Stimulated activated naive CD8-positive, alpha-beta T cell treated with anti-CD3 and anti-CD28 coated beads, Interleukin-15, Interleukin-2, amounts not matched to agents 100 ng/mL and 50 ng/mL, for 24 hours (primary cell): ENCODE data around the gene SV2C.

Experiments
- H3K27ac Mint-ChIP-seq: one replicate; pipeline ENCODE4 v1.8.0; 2021; ENCODE audit warnings: mild to moderate bottlenecking, mixed read lengths
- H3K27me3 Mint-ChIP-seq: one replicate; pipeline ENCODE4 v1.8.0; 2021; ENCODE audit warnings: mixed read lengths
- H3K36me3 Mint-ChIP-seq: one replicate; pipeline ENCODE4 v1.8.0; 2021; ENCODE audit warnings: low read depth, mixed read lengths
- H3K4me1 Mint-ChIP-seq: one replicate; pipeline ENCODE4 v1.8.0; 2021; ENCODE audit warnings: low read depth, mixed read lengths
- H3K4me3 Mint-ChIP-seq: one replicate; pipeline ENCODE4 v1.8.0; 2021; ENCODE audit warnings: mild to moderate bottlenecking, mixed read lengths
- H3K9me3 Mint-ChIP-seq: one replicate; pipeline ENCODE4 v1.8.0; 2021; ENCODE audit warnings: mixed read lengths

SV2C gene

GRCh38 chr5:76165711-76166374 is 82.7 kb downstream of the SV2C start:
- no peaks in the 10 kb centered on the region for H3K4me1 Mint-ChIP-seq
- H3K27me3 Mint-ChIP-seq, result peaks cover 12% of the 10 kb centered on the region
- no peaks in the 10 kb centered on the region for H3K36me3 Mint-ChIP-seq
- no peak overlapping the region for H3K4me3 Mint-ChIP-seq
- no peak overlapping the region for H3K27ac Mint-ChIP-seq
- peaks cover 7% of the 10 kb centered on the region for H3K9me3 Mint-ChIP-seq

GRCh38 chr5:76166886-76167576 is 83.8 kb downstream of the SV2C start:
- Mint-ChIP-seq H3K36me3 (no peaks in the 10 kb centered on the region), H3K9me3 (peaks cover 7% of the 10 kb centered on the region), H3K4me1 (no peaks in the 10 kb centered on the region), H3K27me3 (peaks cover 12% of the 10 kb centered on the region), H3K27ac (no peak overlapping the region), H3K4me3 (no peak overlapping the region)

GRCh38 chr5:76169146-76169905 is 86.1 kb downstream of the SV2C start:
- Mint-ChIP-seq H3K4me3 (no peak overlapping the region), H3K9me3 (peaks cover 7% of the 10 kb centered on the region), H3K27ac (no peak overlapping the region)

GRCh38 chr5:76174101-76174500 is 90.9 kb downstream of the SV2C start:
- Mint-ChIP-seq H3K9me3 (no peaks in the 10 kb centered on the region), H3K27ac (no peak overlapping the region), H3K4me1 (peaks cover 25% of the 10 kb centered on the region), H3K4me3 (no peak overlapping the region), H3K36me3 (no peaks in the 10 kb centered on the region), H3K27me3 (no peaks in the 10 kb centered on the region)

More at GRCh38 chr5:76169146-76169905, 86.1 kb downstream of the SV2C start:
- Mint-ChIP-seq H3K36me3 (no peaks in the 10 kb centered on the region), H3K4me1 (no peaks in the 10 kb centered on the region), H3K27me3 (peaks cover 12% of the 10 kb centered on the region)

- H3K4me1 Mint-ChIP-seq, result peaks cover 26% of the 10 kb centered on the region
- peak overlapping the region; percentile 56 for H3K4me3 Mint-ChIP-seq
- H3K9me3 Mint-ChIP-seq, result no peaks in the 10 kb centered on the region
- H3K36me3 Mint-ChIP-seq, result no peaks in the 10 kb centered on the region
- no peaks in the 10 kb centered on the region for H3K27me3 Mint-ChIP-seq
- peak overlapping the region; percentile 77 for H3K27ac Mint-ChIP-seq
Observed at GRCh38 chr5:76175051-76175666, 92.0 kb downstream of the SV2C start.

GRCh38 chr5:76175821-76176403 is 92.7 kb downstream of the SV2C start:
- H3K27ac Mint-ChIP-seq, result peak overlapping the region; percentile 77

GRCh38 chr5:76177978-76178377 is 94.8 kb downstream of the SV2C start:
- peaks cover 26% of the 10 kb centered on the region for H3K4me1 Mint-ChIP-seq
- H3K9me3 Mint-ChIP-seq, result no peaks in the 10 kb centered on the region
- no peaks in the 10 kb centered on the region for H3K27me3 Mint-ChIP-seq
- no peak overlapping the region for H3K27ac Mint-ChIP-seq
- no peak overlapping the region for H3K4me3 Mint-ChIP-seq
- no peaks in the 10 kb centered on the region for H3K36me3 Mint-ChIP-seq

More at GRCh38 chr5:76175821-76176403, 92.7 kb downstream of the SV2C start:
- no peaks in the 10 kb centered on the region for H3K27me3 Mint-ChIP-seq
- H3K36me3 Mint-ChIP-seq, result no peaks in the 10 kb centered on the region
- H3K4me1 Mint-ChIP-seq, result peaks cover 26% of the 10 kb centered on the region
- no peaks in the 10 kb centered on the region for H3K9me3 Mint-ChIP-seq
- peak overlapping the region; percentile 56 for H3K4me3 Mint-ChIP-seq

GRCh38 chr5:76178913-76179312 is 95.7 kb downstream of the SV2C start:
- Mint-ChIP-seq H3K9me3 (no peaks in the 10 kb centered on the region), H3K27me3 (no peaks in the 10 kb centered on the region), H3K4me1 (peaks cover 26% of the 10 kb centered on the region), H3K4me3 (no peak overlapping the region), H3K27ac (no peak overlapping the region), H3K36me3 (no peaks in the 10 kb centered on the region)

GRCh38 chr5:76180814-76181805 is 97.9 kb downstream of the SV2C start:
- no peak overlapping the region for H3K4me3 Mint-ChIP-seq
- H3K27ac Mint-ChIP-seq, result no peak overlapping the region
- no peaks in the 10 kb centered on the region for H3K36me3 Mint-ChIP-seq
- peaks cover 12% of the 10 kb centered on the region for H3K4me1 Mint-ChIP-seq
- no peaks in the 10 kb centered on the region for H3K27me3 Mint-ChIP-seq
- H3K9me3 Mint-ChIP-seq, result no peaks in the 10 kb centered on the region

- no peaks in the 10 kb centered on the region for H3K36me3 Mint-ChIP-seq
- H3K9me3 Mint-ChIP-seq, result peaks cover 4% of the 10 kb centered on the region
- no peak overlapping the region for H3K4me3 Mint-ChIP-seq
- no peaks in the 10 kb centered on the region for H3K27me3 Mint-ChIP-seq
- peaks cover 4% of the 10 kb centered on the region for H3K4me1 Mint-ChIP-seq
- H3K27ac Mint-ChIP-seq, result no peak overlapping the region
Observed at GRCh38 chr5:76187386-76187785, 104.2 kb downstream of the SV2C start.

GRCh38 chr5:76190356-76190755 is 107.2 kb downstream of the SV2C start:
- no peak overlapping the region for H3K27ac Mint-ChIP-seq
- H3K27me3 Mint-ChIP-seq, result no peaks in the 10 kb centered on the region

GRCh38 chr5:76192837-76193236 is 109.7 kb downstream of the SV2C start:
- Mint-ChIP-seq H3K27me3 (peaks cover 5% of the 10 kb centered on the region), H3K27ac (no peak overlapping the region), H3K36me3 (no peaks in the 10 kb centered on the region), H3K4me1 (no peaks in the 10 kb centered on the region), H3K9me3 (peaks cover 4% of the 10 kb centered on the region), H3K4me3 (no peak overlapping the region)

More at GRCh38 chr5:76190356-76190755, 107.2 kb downstream of the SV2C start:
- peaks cover 4% of the 10 kb centered on the region for H3K4me1 Mint-ChIP-seq
- H3K36me3 Mint-ChIP-seq, result no peaks in the 10 kb centered on the region
- peaks cover 4% of the 10 kb centered on the region for H3K9me3 Mint-ChIP-seq
- no peak overlapping the region for H3K4me3 Mint-ChIP-seq

- H3K27ac Mint-ChIP-seq, result no peak overlapping the region
- no peaks in the 10 kb centered on the region for H3K4me1 Mint-ChIP-seq
- no peak overlapping the region for H3K4me3 Mint-ChIP-seq
- H3K36me3 Mint-ChIP-seq, result no peaks in the 10 kb centered on the region
- H3K9me3 Mint-ChIP-seq, result peaks cover 4% of the 10 kb centered on the region
- peaks cover 5% of the 10 kb centered on the region for H3K27me3 Mint-ChIP-seq
Observed at GRCh38 chr5:76193635-76194034, 110.5 kb downstream of the SV2C start.
